ENCODE results near the gene HAUS8.

Gene HAUS8

DNA sequence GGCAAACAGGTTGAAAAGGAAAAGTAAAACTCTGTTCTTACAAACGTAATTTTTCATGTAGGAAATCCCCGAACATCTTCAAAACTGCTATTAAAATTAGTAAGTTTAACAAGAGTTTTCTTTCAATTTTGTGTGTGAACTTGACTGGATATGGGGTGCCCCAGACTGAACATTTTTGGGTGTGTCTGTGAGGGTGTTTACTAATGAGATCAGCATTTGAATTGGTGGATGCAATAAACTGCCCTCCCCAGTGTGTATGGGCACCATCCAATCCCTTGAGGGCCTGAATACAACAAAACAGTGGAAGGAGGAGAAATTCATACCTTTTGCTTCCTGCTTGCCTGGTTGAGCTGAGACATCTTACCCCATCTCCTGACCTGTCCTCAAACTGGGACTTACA lies 11.8 kb downstream of the HAUS8 start:
- no peaks in the 10 kb centered on the region for H3K9me3 ChIP-seq (replicated peaks; ENCODE audit: insufficient read depth, low read length)
- H3K4me3 ChIP-seq (ENCODE audit: low read length), result no peak overlapping the region
- H3K36me3 ChIP-seq (replicated peaks; ENCODE audit: insufficient read depth, low read length), result no peaks in the 10 kb centered on the region
- no peak overlapping the region for H3K9ac ChIP-seq (ENCODE audit: low read length)
- peaks cover 29% of the 10 kb centered on the region for H4K20me1 ChIP-seq (ENCODE audit: insufficient read depth, low read length)
- H3K27ac ChIP-seq (ENCODE audit: low read length), result no peak overlapping the region
- no peaks in the 10 kb centered on the region for H3K9me2 ChIP-seq (replicated peaks; ENCODE audit: insufficient read depth, low read length)
- no peaks in the 10 kb centered on the region for H3K4me1 ChIP-seq (ENCODE audit: low read length)
- peaks cover 24% of the 10 kb centered on the region for H3K79me2 ChIP-seq (ENCODE audit: low read length)
- H2AFZ ChIP-seq (ENCODE audit: low read length), result no peak overlapping the region
- DNase-seq, result no peak
- no peak overlapping the region for H3K4me2 ChIP-seq (ENCODE audit: low read depth, low read length)
- peaks cover 6% of the 10 kb centered on the region; the same call in 1 of the 2 replicates for H3F3A ChIP-seq (ENCODE audit: insufficient read depth, low read length)
- TF ChIP-seq CTCF (IDR thresholded peaks at IDR 0.05; ENCODE audit: low read length), result no peak
- no peak for TF ChIP-seq EZH2 (optimal IDR thresholded peaks at IDR 0.05; ENCODE audit: low read depth, low read length)
- no peaks in the 10 kb centered on the region for H3K27me3 ChIP-seq (replicated peaks; ENCODE audit: insufficient read depth, low read length)

GRCh38 chr19:17061691-17062090 lies 13.6 kb downstream of the HAUS8 start:
- Histone ChIP-seq H3K9me2 (replicated peaks; ENCODE audit: insufficient read depth, low read length) (no peaks in the 10 kb centered on the region), H3K27ac (ENCODE audit: low read length) (no peak overlapping the region), H3F3A (ENCODE audit: insufficient read depth, low read length) (peaks cover 6% of the 10 kb centered on the region; the same call in 1 of the 2 replicates), H3K4me1 (ENCODE audit: low read length) (no peaks in the 10 kb centered on the region), H3K9me3 (replicated peaks; ENCODE audit: insufficient read depth, low read length) (no peaks in the 10 kb centered on the region), H3K27me3 (replicated peaks; ENCODE audit: insufficient read depth, low read length) (no peaks in the 10 kb centered on the region), H3K4me3 (ENCODE audit: low read length) (no peak overlapping the region), H3K9ac (ENCODE audit: low read length) (no peak overlapping the region), H3K79me2 (ENCODE audit: low read length) (peaks cover 24% of the 10 kb centered on the region), H3K4me2 (ENCODE audit: low read depth, low read length) (no peak overlapping the region), H2AFZ (ENCODE audit: low read length) (no peak overlapping the region), H3K36me3 (replicated peaks; ENCODE audit: insufficient read depth, low read length) (no peaks in the 10 kb centered on the region), H4K20me1 (ENCODE audit: insufficient read depth, low read length) (peaks cover 25% of the 10 kb centered on the region)
- DNase-seq, result no peak
- TF ChIP-seq EZH2phosphoT487 (IDR thresholded peaks at IDR 0.05; ENCODE audit: low read length) (no peak), EZH2 (optimal IDR thresholded peaks at IDR 0.05; ENCODE audit: low read depth, low read length) (no peak), CTCF (IDR thresholded peaks at IDR 0.05; ENCODE audit: low read length) (no peak)

GRCh38 chr19:17061205-17061604 lies 14.0 kb downstream of the HAUS8 start:
- Histone ChIP-seq H2AFZ (ENCODE audit: low read length) (no peak overlapping the region), H3K27me3 (replicated peaks; ENCODE audit: insufficient read depth, low read length) (no peaks in the 10 kb centered on the region), H3F3A (ENCODE audit: insufficient read depth, low read length) (peaks cover 6% of the 10 kb centered on the region; the same call in 1 of the 2 replicates), H3K9me3 (replicated peaks; ENCODE audit: insufficient read depth, low read length) (no peaks in the 10 kb centered on the region), H3K4me3 (ENCODE audit: low read length) (no peak overlapping the region), H3K9me2 (replicated peaks; ENCODE audit: insufficient read depth, low read length) (no peaks in the 10 kb centered on the region), H3K4me2 (ENCODE audit: low read depth, low read length) (no peak overlapping the region), H3K4me1 (ENCODE audit: low read length) (no peaks in the 10 kb centered on the region), H3K27ac (ENCODE audit: low read length) (no peak overlapping the region), H3K79me2 (ENCODE audit: low read length) (peaks cover 22% of the 10 kb centered on the region), H3K36me3 (replicated peaks; ENCODE audit: insufficient read depth, low read length) (no peaks in the 10 kb centered on the region), H4K20me1 (ENCODE audit: insufficient read depth, low read length) (peaks cover 25% of the 10 kb centered on the region), H3K9ac (ENCODE audit: low read length) (no peak overlapping the region)
- no peak for DNase-seq
- TF ChIP-seq CTCF (IDR thresholded peaks at IDR 0.05; ENCODE audit: low read length) (no peak), EZH2phosphoT487 (IDR thresholded peaks at IDR 0.05; ENCODE audit: low read length) (no peak), EZH2 (optimal IDR thresholded peaks at IDR 0.05; ENCODE audit: low read depth, low read length) (no peak)

Data from MM.1S (cell line).